ENCODE results near the gene NKX2-3.

The NKX2-3 gene

GRCh38 chr10:99526861-99527504 lies 5.8 kb upstream of the NKX2-3 start:
- DNase-seq (ENCODE audit: low spot score) = no peak

DNA sequence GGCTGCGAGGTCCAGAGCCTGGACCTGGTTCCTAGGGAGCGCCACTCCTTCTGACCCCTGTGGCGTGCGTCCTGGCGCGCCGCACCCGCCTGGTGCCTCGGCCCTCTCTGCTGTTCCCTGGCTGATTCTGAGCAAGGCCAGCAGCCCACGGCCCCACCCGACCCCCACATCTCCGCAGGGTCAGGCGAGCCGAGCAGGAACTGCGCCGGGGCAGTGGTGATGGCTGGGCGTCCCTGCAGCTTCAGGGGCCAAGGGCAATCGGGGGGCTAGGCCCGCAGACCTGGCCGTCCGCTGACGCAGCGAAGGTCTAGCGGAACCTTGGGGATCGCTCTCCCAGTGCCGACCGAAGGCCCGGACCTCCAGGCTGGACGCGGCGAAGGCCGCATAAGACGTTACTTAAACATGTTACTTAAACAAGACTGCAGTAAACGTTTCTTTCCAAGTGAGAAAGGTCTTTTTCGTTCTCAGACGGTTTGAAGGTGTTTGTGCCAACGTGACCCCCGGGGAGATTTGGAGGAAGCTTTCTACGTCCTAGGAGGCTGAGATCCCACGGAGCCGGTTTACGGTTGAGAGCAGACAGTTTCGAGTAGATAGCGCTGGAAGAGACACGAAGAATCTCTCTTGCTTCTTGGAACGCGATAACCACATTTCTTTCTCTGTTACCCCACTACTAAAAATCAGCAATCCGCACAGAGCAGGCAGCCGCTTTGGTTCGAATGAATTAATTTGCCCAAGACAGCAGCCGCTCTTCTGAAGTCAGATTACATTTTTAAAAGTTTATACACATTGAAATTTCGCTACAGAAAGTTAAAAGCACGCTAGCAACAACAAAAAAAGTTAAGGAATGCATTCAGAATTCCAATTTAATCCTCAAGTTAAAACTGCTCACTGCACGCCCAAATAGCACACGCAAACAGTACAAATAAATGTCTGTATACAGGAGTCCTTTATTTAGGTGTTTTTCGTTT lies 4.9 kb upstream of the NKX2-3 start:
- no peak for DNase-seq (ENCODE audit: low spot score)

DNA sequence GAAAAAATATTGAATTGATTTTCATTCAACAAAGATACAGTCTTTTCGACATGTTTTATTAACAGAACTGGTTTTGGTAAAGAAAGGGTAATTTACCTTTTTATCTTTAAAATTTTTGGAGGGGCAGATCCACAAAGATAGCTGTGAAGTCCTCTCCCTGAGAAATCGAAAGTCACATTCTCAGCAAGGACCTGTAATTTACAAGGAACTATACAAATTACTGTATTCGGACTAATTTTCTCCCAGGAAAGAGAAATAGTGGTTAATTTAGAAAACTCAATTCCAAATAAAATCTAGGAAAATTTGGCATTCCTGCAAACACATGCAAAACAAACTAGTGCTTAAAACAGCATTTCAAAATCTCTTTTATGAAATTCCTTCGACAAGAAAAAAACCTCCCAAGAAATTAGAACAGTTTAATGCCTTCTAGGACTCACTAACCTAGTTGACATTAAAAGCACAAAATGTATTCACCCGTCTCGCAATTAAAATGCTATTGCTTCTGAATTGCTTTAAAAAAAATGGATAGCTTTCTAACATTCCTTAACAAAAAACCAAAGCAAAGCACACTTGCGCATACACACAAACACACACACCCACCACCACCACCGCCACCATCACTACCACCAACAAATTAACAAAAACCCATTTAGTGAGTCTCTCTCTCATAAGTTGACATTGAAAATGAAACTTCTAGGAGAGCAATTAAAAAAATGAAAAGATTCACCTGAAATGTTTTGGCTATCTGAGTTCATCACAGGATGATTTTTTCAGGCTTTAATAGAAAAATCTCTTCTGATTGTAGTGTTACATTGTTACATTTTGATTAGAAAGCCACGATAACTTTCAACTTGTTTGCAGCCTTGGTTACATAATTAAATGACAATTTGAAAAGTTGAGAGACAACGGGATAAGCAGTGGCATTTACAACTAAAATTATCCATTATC lies 4.0 kb upstream of the NKX2-3 start:
- DNase-seq (ENCODE audit: low spot score) = no peak

DNA sequence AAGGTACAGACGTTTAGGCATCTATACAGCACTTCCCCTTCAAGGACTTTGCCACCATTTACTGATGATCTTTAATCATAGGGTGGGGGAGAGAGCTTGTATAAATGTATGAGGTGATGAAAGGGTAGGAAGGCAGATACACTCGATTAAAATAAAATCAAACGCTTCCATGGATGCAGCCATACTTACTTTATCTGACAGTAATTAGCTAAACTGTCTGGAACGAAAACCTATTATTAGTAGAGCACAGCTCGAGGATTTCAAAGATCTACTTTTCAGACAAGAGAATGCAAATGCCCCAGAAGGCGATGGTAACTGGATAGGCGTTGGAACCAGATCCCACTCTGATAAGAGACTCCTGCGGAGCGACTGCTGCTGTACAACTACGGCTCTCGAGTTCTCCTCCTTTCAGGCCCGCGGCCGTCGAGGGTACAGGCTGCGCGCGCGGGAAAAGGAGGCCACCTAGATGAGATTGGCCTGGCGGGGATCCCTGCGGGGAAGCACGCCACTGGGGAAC lies 3.1 kb upstream of the NKX2-3 start:
- DNase-seq (ENCODE audit: low spot score) = no peak

GRCh38 chr10:99530108-99531025 lies 2.4 kb upstream of the NKX2-3 start:
- DNase-seq (ENCODE audit: low spot score) = peak; percentile 54

DNA sequence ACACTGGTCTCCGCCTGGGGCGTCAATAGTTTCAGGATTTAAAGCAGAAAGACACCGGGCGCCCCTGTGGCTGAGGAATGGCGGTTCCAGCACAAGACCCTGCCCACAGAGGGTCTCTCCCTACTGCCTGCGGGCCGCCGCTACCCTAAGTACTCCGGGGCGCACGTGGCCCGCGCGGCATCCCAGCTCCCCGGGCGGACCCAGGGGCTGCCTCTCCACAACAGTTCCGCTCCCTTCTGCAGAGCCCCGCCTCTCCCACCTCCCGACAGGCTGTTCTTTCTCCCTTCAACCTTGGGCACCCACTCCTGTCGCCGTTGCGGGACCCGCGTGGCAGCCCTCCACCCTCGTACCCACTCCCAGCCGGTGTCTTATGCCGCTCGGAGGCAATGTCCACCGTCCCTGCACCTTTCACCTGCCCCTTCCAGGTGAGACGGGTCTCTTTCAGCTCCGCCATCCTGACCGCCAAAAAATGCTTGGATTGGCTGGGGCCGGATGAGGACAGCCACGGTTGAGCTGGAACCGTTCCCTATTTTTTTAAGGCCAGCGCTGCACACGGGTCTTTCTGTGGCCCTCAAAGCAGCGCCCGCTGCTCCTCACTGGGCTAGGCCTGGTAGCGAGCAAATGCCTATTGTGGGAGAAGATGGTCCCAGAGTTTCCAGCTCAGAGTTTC lies 1.6 kb upstream of the NKX2-3 start:
- no peak for DNase-seq (ENCODE audit: low spot score)

DNA sequence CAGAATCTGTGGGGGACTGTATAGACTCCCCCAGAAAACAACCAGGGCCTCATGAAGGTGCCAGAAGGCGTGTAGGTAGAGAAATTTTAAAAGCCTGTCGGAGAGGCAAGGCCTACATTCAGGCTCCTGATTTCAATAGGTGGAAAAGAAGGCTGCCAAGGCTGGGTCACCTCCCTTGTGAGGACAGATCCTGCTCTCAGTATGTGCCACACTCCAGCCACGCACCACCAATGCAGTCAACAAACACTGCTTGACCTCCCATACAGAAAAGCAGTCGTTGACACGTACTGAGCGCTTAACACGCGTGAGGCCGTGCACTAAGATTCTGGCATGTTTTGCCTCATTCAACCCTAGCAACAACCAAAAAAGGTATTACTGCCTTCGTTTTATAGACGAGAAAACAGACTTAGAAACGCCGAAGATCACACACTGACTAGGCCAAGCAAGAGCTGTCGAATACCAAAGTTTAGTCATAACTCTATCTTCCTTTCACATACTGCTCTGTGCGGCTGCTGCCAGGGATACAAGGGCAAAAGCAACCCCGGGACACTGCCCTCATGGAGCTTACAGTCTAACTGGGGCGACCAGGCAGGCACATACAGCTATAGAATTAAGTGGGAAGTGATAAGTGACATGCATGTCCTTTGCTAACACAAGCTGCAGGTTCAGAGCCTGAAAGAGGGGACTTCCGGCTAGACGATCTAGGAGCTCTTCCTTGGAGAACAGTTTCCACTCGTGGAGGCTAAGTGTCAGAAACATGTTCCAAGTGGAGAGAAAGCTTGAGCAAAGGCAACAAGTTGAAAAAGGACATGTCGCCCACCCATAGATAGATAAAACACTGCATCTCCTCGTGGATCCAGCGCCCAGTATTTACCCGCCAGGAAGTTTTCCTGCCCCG lies 797 bp upstream of the NKX2-3 start:
- DNase-seq (ENCODE audit: low spot score) = no peak

DNA sequence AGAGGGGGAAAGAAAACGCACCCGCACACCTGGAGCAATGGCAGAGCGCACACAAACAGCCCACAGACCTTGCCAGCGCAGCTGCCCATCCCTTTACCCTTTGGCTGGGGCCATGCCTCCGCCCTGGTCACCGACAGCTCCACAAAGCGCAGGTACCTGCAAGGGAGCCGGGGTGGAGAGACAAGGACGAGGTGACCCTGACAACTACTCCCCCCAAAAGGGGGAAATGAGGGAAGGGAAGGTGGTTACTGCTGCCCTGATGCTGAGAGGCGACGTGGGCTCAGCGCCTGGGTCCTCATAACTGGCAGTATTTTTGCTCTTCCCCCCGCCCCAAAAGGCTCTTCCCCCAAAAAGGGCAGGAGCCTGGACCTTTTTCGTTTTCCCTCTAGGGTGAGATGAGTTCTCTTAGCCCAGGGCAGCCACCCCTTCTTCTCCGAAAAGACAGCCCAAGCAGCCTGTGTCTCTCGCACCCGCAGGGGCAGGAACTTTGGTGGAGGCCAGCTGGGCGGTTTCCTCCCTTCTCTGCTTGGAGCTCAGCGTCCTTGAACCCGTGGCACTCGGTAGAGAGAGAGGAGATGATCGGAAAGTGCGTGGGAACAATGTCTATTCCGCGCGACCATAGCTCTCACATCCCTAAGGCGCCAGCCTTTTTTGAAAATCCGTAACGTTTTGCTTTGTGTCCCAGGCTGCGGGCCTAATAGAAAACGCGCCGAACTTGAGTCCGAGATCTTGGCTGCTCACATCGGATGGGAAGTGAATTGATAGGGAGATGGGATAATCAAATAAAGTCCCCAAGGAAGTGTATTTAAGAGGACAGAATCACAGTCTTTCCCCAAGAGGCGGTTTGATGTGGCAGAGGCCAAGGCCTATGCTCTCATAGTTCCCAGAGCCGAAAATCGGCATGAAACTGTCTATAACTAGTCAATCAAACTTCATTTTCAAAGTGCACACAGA lies 1.0 kb downstream of the NKX2-3 start:
- DNase-seq (ENCODE audit: low spot score) = no peak

- DNase-seq (ENCODE audit: low spot score) = no peak
Measured at GRCh38 chr10:99534450-99534938, 1.8 kb downstream of the NKX2-3 start.

DNA sequence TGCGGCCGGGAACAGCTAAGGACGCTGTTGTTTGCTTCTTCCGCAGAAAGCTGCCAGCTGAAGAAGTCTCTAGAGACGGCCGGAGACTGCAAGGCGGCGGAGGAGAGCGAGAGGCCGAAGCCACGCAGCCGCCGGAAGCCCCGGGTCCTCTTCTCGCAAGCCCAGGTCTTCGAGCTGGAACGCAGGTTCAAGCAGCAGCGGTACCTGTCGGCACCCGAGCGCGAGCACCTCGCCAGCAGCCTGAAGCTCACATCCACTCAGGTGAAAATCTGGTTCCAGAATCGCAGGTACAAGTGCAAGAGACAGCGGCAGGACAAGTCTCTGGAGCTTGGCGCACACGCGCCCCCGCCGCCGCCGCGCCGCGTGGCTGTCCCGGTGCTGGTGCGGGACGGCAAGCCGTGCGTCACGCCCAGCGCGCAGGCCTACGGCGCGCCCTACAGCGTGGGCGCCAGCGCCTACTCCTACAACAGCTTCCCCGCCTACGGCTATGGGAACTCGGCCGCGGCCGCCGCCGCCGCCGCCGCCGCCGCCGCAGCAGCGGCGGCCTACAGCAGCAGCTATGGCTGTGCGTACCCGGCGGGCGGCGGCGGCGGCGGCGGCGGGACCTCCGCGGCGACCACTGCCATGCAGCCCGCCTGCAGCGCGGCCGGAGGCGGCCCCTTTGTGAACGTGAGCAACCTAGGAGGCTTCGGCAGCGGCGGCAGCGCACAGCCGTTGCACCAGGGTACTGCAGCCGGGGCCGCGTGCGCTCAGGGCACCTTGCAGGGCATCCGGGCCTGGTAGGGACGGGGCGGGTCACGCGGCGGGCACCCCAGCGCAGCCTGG lies 2.4 kb downstream of the NKX2-3 start:
- no peak for DNase-seq (ENCODE audit: low spot score)

DNA sequence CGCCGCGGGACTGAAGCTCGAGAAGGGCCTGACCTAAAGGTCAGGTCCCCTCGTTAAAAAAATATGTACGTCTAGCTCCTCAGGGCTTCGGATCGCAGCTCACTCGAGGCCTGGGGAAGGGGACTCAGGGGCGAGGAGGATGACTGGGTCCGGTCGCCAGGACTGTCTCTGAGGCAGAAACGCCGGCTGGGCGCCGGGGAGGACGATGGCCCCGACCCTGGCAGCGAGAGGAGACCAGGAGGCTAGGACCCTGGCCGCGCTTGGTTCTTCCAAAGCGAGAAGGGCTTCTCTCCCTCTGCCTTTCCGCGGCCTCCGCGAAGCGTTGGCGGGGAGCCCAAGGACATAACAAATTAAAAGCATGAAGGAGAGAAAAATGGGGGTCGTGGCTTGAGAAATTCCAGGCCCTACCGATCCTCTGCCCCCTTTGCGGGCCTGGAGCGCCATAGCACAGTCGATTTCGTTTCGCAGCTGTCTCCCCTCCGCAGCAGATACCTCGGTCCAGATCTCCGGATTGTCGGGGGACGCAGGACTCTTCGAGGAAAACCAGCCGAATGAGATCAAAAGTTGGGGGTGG lies 3.1 kb downstream of the NKX2-3 start:
- no peak for DNase-seq (ENCODE audit: low spot score)

GRCh38 chr10:99536338-99537085 lies 3.8 kb downstream of the NKX2-3 start:
- no peak for DNase-seq (ENCODE audit: low spot score)

GRCh38 chr10:99537086-99537988 lies 4.6 kb downstream of the NKX2-3 start:
- DNase-seq (ENCODE audit: low spot score) = no peak

DNA sequence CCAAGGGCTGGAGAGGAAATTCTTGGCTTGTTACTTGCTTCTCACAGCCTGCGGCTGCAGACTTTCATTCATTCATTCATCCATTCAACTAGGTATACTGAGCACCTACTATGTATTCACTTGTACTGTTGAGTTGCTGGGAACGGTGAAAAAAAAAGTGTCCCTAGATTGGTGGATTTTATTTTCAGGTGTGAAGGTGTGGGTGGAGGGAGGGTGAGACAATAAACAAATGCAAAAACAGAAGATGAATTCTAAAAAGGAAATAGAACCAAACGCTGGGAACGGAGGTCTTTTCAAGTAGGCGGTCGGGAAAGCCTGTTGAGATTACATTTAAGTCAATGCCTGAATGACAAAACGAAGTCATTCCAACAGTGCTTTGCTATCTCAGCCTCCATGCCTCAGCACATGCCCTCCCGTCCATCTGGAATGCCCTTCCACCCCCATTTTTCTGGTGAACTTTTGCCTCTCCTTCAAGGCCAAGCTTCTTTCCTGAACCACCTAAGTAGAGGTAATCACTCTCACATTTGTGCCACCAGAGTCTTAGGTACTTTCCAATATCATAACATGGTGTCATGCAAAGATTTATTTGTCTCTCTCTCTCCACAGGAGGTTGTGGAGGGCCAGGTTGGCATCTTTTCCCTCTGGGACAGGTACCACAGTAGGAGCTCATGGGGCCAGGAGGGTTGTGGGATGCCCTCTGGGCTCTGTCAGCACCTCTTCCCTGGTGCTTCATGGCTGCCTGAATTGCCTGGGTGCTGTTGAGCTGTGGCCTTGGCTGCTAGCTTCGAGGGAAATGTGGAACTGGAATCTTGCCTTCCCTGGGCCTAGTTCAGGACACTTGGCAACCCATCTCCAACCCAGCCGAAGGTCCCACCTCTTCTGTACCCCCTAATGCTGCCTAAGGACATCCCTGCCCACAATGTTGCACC lies 5.5 kb downstream of the NKX2-3 start:
- DNase-seq (ENCODE audit: low spot score) = no peak
